Aorta (tissue), 5 donors: ENCODE results near the gene DYNLT3. TPM values are rescaled to one million over a fixed set of nuclear protein-coding genes. Genes with fewer than 3 reads are reported as not detected.

Source experiments
- ATAC-seq: fragments of 200-7000 bp; cut with Tn5 transposase; one replicate; pipeline ENCODE4 v1.9.1; 2022; ENCODE audit warnings: moderate library complexity; ENCODE audit not compliant: low FRiP score
- DNase-seq, 2 donors: peaks; one replicate each; pipeline ENCODE4 v3.0.0-alpha.2; 2020
- H3K27ac ChIP-seq, 2 donors: one replicate each; pipeline ENCODE4 v1.5.1; 2013; ENCODE audit warnings: low read length in 2 of 2, mild to moderate bottlenecking in 2 of 2, moderate library complexity in 2 of 2, control low read depth in 1 of 2, inconsistent platforms in 1 of 2, low read depth in 1 of 2
- H3K27me3 ChIP-seq, 2 donors: one replicate each; pipeline ENCODE4 v1.6.1; 2013; ENCODE audit warnings: control low read depth in 1 of 2, low read length in 1 of 2, mild to moderate bottlenecking in 1 of 2, moderate library complexity in 1 of 2; ENCODE audit not compliant: insufficient read depth in 2 of 2, control insufficient read depth in 1 of 2
- H3K36me3 ChIP-seq, 2 donors: one replicate each; pipeline ENCODE4 v1.6.1; 2013; ENCODE audit warnings: control low read depth in 1 of 2, low read length in 1 of 2, mild to moderate bottlenecking in 1 of 2; ENCODE audit not compliant: insufficient read depth in 2 of 2, control insufficient read depth in 1 of 2
- H3K4me1 ChIP-seq, 2 donors: one replicate each; pipeline ENCODE4 v1.6.1; 2013; ENCODE audit warnings: low read length in 2 of 2, control low read depth in 1 of 2, mild to moderate bottlenecking in 1 of 2, moderate library complexity in 1 of 2; ENCODE audit not compliant: insufficient read depth in 2 of 2, control insufficient read depth in 1 of 2
- H3K4me3 ChIP-seq, 2 donors: one replicate each; pipeline ENCODE4 v1.5.1; 2013; ENCODE audit warnings: low read length in 2 of 2, control low read depth in 1 of 2, mild to moderate bottlenecking in 1 of 2
- H3K9me3 ChIP-seq: one replicate; pipeline ENCODE4 v1.6.1; 2013; ENCODE audit warnings: mild to moderate bottlenecking, low read length; ENCODE audit not compliant: control insufficient read depth
- WGBS, 2 donors: extraction: QIAGEN DNeasy Blood & Tissue Kit; methylation state at CpG; one replicate each; pipeline ENCODE4 v1.1.7; 2013; 5-methylcytosine and 5-hydroxymethylcytosine counted together
- intact Hi-C, 2 donors: fragments of 100-400 bp; cut with DNase I; formaldehyde crosslinking; loops; one replicate each; pipeline versions ENCODE4 v1.14.2 to v1.15.0; 2022
- polyA plus RNA-seq, 2 donors: library from polyadenylated mRNA; stranded (reverse); fragments of 200-250 nt; gene quantifications; one replicate each; pipeline ENCODE4 v1.2.3, GENCODE V29; 2013
- total RNA-seq, 2 donors: library from RNA; stranded (reverse); fragmentation: NEBNext Ultra II Directional; extraction: Animal tissue kit (Norgen Biotek cat#: 25700); gene quantifications; one replicate each; pipeline ENCODE4 v1.2.1, GENCODE V29; 2021
- donor health status: healthy with polysubstance abuse.
- donor health status: Bipolar disorder and iron deficiency.
- donor health status: DM: no; HTN: no; CAD: no.
- donor health status: DM: no; HTN: no; CAD: no.
- donor health status: DM: yes; HTN: yes; CAD: no.

The DYNLT3 gene
- total and polyA plus RNA-seq, 4 donors, result 43.2 to 94.0 (median 57.6) TPM

- no peak for ATAC-seq
- 12 to 20% methylated on average over 1 of the region's 1 CpG for WGBS, 2 donors
- Histone ChIP-seq H3K27me3 (no peaks in the 10 kb centered on the region), H3K4me3 (no peak overlapping the region), H3K27ac (no peak overlapping the region), H3K9me3 (no peaks in the 10 kb centered on the region), H3K36me3 (no peaks in the 10 kb centered on the region), H3K4me1 (no peaks in the 10 kb centered on the region)
- intact Hi-C loops, result loop anchor here (5.0 to 10.0 kb wide), 3 partner anchors 85 to 317 kb away; partner anchors contain the start of gene LANCL3 (in 1 of the 2)
- no peak for DNase-seq
Observed at GRCh38 chrX:37829721-37830120, 17.6 kb downstream of the DYNLT3 start.

GRCh38 chrX:37825215-37825842 is 22.0 kb downstream of the DYNLT3 start:
- Histone ChIP-seq H3K27me3 (no peaks in the 10 kb centered on the region), H3K4me1 (no peaks in the 10 kb centered on the region), H3K36me3 (no peaks in the 10 kb centered on the region), H3K27ac (no peak overlapping the region), H3K4me3 (no peak overlapping the region), H3K9me3 (no peaks in the 10 kb centered on the region)
- ATAC-seq (peak; percentile 64), DNase-seq (peak in 1 of 2 donors; percentile 58)
- 5 to 6% methylated on average over 3 of the region's 3 CpGs for WGBS, 2 donors
- intact Hi-C loops, result loop anchor here (5.0 to 10.0 kb wide), 3 partner anchors 81 to 313 kb away; partner anchors contain the start of gene LANCL3 (in 1 of the 2)

GRCh38 chrX:37824491-37825214 is 22.7 kb downstream of the DYNLT3 start:
- no peak for DNase-seq
- Histone ChIP-seq H3K9me3 (no peaks in the 10 kb centered on the region), H3K4me1 (no peaks in the 10 kb centered on the region), H3K4me3 (no peak overlapping the region), H3K36me3 (no peaks in the 10 kb centered on the region), H3K27ac (no peak overlapping the region), H3K27me3 (no peaks in the 10 kb centered on the region)
- intact Hi-C loops, result loop anchor here (5.0 to 10.0 kb wide), 4 partner anchors 80 to 317 kb away; partner anchors contain the start of gene LANCL3 (in 1 of the 2)
- ATAC-seq, result no peak
- 48 to 49% methylated on average over 1 of the region's 1 CpG for WGBS, 2 donors

GRCh38 chrX:37820646-37821045 is 26.7 kb downstream of the DYNLT3 start:
- intact Hi-C loops, result loop anchor here (5.0 to 10.0 kb wide), 2 partner anchors 76 to 313 kb away; no protein-coding TSS in a partner anchor
- H3K27ac ChIP-seq, result no peak overlapping the region
- no peaks in the 10 kb centered on the region for H3K4me1 ChIP-seq
- DNase-seq (no peak), ATAC-seq (no peak)
- no peaks in the 10 kb centered on the region for H3K27me3 ChIP-seq
- 71 to 82% methylated on average over 1 of the region's 1 CpG for WGBS, 2 donors
- H3K4me3 ChIP-seq, result no peak overlapping the region
- H3K9me3 ChIP-seq, result no peaks in the 10 kb centered on the region
- no peaks in the 10 kb centered on the region for H3K36me3 ChIP-seq

- Histone ChIP-seq H3K4me3 (no peak overlapping the region), H3K27me3 (no peaks in the 10 kb centered on the region), H3K36me3 (no peaks in the 10 kb centered on the region), H3K4me1 (no peaks in the 10 kb centered on the region), H3K27ac (no peak overlapping the region), H3K9me3 (no peaks in the 10 kb centered on the region)
- ATAC-seq (no peak), DNase-seq (no peak)
- WGBS, 2 donors, result 77 to 80% methylated on average over 2 of the region's 2 CpGs
- intact Hi-C loops, result no loop called here
Observed at GRCh38 chrX:37818031-37818430, 29.3 kb downstream of the DYNLT3 start.

- Histone ChIP-seq H3K4me1 (no peaks in the 10 kb centered on the region), H3K4me3 (no peak overlapping the region), H3K9me3 (no peaks in the 10 kb centered on the region), H3K27me3 (no peaks in the 10 kb centered on the region), H3K36me3 (no peaks in the 10 kb centered on the region), H3K27ac (no peak overlapping the region)
- WGBS, 2 donors, result 41 to 58% methylated on average over 3 of the region's 3 CpGs
- intact Hi-C loops, result no loop called here
- ATAC-seq, result no peak
- DNase-seq, result no peak
Observed at GRCh38 chrX:37817579-37817978, 29.8 kb downstream of the DYNLT3 start.

GRCh38 chrX:37817176-37817575 is 30.2 kb downstream of the DYNLT3 start:
- DNase-seq (no peak), ATAC-seq (no peak)
- H3K9me3 ChIP-seq, result no peaks in the 10 kb centered on the region
- H3K36me3 ChIP-seq, result no peaks in the 10 kb centered on the region
- H3K4me3 ChIP-seq, result no peak overlapping the region
- intact Hi-C loops, result no loop called here
- H3K27ac ChIP-seq, result no peak overlapping the region
- no peaks in the 10 kb centered on the region for H3K27me3 ChIP-seq
- 92 to 95% methylated on average over 2 of the region's 2 CpGs for WGBS, 2 donors
- H3K4me1 ChIP-seq, result no peaks in the 10 kb centered on the region

- no peak overlapping the region for H3K4me3 ChIP-seq
- intact Hi-C loops, result no loop called here
- no peaks in the 10 kb centered on the region for H3K4me1 ChIP-seq
- WGBS, 2 donors, result 60 to 88% methylated on average over 4 of the region's 4 CpGs
- no peak overlapping the region for H3K27ac ChIP-seq
- no peaks in the 10 kb centered on the region for H3K27me3 ChIP-seq
- DNase-seq (no peak), ATAC-seq (no peak)
- no peaks in the 10 kb centered on the region for H3K36me3 ChIP-seq
- H3K9me3 ChIP-seq, result no peaks in the 10 kb centered on the region
Observed at GRCh38 chrX:37816766-37817165, 30.6 kb downstream of the DYNLT3 start.

GRCh38 chrX:37815366-37815765 is 32.0 kb downstream of the DYNLT3 start:
- H3K27ac ChIP-seq, result no peak overlapping the region
- 5 to 30% methylated on average over 5 of the region's 5 CpGs for WGBS, 2 donors
- H3K36me3 ChIP-seq, result no peaks in the 10 kb centered on the region
- no peaks in the 10 kb centered on the region for H3K4me1 ChIP-seq
- DNase-seq (no peak), ATAC-seq (no peak)
- no peak overlapping the region for H3K4me3 ChIP-seq
- H3K9me3 ChIP-seq, result no peaks in the 10 kb centered on the region
- no peaks in the 10 kb centered on the region for H3K27me3 ChIP-seq
- intact Hi-C loops, result no loop called here
